Measurements from ENCODE around the gene FAM174B.
"Not testable (repeated sequence)": the region's sequence is repeated elsewhere in the genome, so short reads cannot be mapped to it uniquely, and the experiment has no call there.

DNA sequence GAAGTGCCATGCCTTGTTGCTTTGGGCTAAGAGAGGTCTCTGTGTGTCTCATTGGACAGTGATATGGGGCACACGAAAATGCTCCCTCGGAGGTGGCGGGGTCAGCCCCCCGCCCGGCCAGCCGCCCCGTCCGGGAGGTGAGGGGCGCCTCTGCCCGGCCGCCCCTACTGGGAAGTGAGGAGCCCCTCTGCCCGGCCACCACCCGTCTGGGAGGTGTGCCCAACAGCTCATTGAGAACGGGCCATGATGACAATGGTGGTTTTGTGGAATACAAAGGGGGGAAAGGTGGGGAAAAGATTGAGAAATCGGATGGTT lies 48.8 kb downstream of the FAM174B start:
- TF ChIP-seq, protein P1, sequence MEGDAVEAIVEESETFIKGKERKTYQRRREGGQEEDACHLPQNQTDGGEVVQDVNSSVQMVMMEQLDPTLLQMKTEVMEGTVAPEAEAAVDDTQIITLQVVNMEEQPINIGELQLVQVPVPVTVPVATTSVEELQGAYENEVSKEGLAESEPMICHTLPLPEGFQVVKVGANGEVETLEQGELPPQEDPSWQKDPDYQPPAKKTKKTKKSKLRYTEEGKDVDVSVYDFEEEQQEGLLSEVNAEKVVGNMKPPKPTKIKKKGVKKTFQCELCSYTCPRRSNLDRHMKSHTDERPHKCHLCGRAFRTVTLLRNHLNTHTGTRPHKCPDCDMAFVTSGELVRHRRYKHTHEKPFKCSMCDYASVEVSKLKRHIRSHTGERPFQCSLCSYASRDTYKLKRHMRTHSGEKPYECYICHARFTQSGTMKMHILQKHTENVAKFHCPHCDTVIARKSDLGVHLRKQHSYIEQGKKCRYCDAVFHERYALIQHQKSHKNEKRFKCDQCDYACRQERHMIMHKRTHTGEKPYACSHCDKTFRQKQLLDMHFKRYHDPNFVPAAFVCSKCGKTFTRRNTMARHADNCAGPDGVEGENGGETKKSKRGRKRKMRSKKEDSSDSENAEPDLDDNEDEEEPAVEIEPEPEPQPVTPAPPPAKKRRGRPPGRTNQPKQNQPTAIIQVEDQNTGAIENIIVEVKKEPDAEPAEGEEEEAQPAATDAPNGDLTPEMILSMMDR (IDR thresholded peaks at IDR 0.05 in 2 of 3, conservative IDR thresholded peaks at IDR 0.05 in 1 of 3; ENCODE audit: borderline replicate concordance in 1 of 3, insufficient read depth in 1 of 3, low read depth in 2 of 3, low read length in 2 of 3): not testable (repeated sequence)
- not testable (repeated sequence) for TF ChIP-seq POLR2AphosphoS5 (IDR thresholded peaks at IDR 0.05; ENCODE audit: low read depth, low read length); EZH2 (IDR thresholded peaks at IDR 0.05); FOSL1 (IDR thresholded peaks at IDR 0.05; ENCODE audit: low read depth); SIN3A (IDR thresholded peaks at IDR 0.05; ENCODE audit: low read depth); JUND (IDR thresholded peaks at IDR 0.05); CEBPB (IDR thresholded peaks at IDR 0.05; ENCODE audit: low read depth); SRF (IDR thresholded peaks at IDR 0.05; ENCODE audit: low read depth)

Measured in HCT116 (cell line).